RPMI7951 (cell line): ENCODE measurements around the gene DRC3. TPM values are rescaled to one million over a fixed set of nuclear protein-coding genes. Genes with fewer than 3 reads are reported as not detected.
"Not testable (repeated sequence)": the region's sequence is repeated elsewhere in the genome, so short reads cannot be mapped to it uniquely, and the experiment has no call there.

Experiments
- DNase-seq: peaks from one replicate; pipeline ENCODE4 v3.0.0-alpha.2; 2012; ENCODE audit warnings: low read depth
- total RNA-seq: library from RNA; depleted of rRNA; stranded (reverse); fragments of >200 nt; shearing (Covaris generic); gene quantifications from 2 replicates; pipeline ENCODE4 v1.2.3, GENCODE V29; 2014

Gene DRC3
- total RNA-seq, 1 experiment from 2014 or later, result 2.2 TPM

GRCh38 chr17:17941015-17941414 is 31.6 kb upstream of the DRC3 start:
- no peak for DNase-seq

GRCh38 chr17:17942846-17943245 is 29.8 kb upstream of the DRC3 start:
- DNase-seq, result peak; percentile 35

DNA sequence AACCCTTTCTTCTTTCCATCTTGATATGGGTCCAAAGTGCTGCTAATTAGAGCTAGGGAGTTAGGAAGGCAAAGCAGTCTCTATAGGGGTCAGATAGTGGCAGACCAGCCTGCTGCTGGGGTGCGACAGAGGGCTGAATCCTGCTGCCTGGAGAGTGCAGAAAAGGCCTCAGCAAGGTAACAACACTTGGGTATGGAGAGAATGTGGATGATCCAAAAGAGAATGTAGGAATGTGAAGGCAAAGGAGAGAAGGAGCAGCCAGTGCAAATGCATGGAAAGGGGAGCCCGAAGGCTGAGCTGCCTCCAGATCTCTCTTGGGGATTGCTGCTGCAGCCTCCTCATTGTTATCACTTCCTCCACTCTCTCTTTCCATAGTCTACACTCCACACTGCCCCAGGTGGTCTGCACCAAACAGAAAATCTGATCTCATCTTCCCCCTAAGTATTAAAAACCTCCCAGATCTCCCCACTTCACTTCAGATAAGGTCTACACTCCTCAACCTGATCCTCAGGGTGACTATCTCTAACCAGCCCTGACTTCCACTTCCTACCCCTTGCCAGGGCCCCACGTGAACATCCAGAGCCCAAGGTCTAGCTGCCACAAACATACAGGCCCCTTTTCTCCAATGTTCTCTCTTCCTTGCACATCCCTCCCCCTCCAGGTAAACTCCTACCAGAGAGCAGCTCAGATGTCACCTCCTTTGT is 29.2 kb upstream of the DRC3 start:
- no peak for DNase-seq

DNA sequence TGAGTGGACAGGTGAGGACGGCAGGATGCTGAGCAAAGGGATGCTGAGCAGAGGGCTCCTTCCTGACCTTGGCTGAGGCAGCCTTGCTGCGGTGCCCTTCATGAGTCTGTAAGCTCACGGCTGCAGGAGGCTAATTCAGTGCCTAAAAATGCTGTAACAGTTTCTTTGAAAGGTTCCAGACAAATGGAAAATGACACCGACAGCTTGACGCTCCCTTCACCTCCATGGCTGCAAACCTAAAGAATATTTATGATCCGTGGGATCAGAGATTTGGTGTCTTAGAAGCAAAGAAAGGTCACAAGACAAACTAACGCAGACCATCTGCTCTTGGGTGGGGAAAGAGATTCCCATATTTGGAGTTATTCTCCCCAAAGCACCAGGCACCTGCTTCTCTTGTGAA is 28.4 kb upstream of the DRC3 start:
- no peak for DNase-seq

DNA sequence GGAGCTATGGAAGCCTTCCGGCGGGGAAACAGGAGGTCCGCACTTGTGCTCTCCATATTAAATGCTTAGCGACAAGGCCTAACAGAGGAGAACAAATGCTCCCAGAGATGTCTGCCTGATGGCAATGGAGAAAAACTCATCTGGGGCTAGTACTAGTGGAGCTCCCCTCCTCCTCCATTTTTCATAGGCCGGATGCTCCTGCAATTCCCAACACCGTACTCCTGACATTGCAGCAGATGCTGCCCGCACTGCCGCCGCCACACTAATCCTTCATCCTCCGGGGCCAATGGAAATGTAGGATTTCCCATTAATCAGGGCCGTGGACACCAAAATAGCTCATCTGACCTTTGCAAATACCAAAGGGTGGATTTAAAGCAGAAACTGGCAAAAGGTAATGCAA is 27.9 kb upstream of the DRC3 start:
- no peak for DNase-seq

GRCh38 chr17:17946093-17946492 is 26.6 kb upstream of the DRC3 start:
- no peak for DNase-seq

DNA sequence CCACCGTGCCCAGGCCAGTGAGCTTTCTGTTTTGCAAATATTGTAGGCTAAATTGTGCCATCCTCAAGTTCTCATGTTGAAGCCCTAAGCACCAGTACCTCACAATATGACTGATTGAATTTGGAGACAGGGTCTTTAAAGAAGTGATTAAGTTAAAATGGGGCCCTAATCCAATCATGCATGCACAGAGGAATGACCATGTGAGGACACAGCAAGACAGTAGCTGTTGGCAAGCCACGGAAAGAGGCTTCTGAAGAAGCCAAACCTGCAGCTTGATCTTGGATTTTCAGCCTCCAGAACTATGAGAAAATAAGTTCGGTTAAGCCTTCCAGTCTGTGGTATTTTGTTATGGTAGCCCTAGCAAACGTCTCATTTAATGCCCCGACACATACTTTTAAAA is 25.4 kb upstream of the DRC3 start:
- no peak for DNase-seq

DNA sequence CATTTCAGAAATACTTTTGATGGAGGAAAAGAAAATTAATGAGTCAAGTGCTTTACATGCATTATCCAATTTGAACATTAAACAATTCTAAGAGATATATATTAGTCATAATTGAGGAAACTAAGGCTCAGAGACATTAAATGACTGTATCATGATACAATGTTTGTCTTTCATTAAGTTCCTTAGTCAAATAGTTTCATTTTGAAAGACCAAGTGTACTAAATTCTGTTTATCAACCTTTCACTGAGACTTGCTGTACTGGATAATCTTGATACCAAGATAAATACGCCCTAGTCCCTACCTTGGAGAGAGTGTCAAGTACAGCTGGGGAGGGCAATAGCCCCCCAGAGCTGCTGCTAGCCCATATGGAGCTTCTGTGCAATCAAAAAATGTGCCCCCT is 24.7 kb upstream of the DRC3 start:
- DNase-seq, result no peak

- DNase-seq, result no peak
Measured at GRCh38 chr17:17950347-17950746, 22.3 kb upstream of the DRC3 start.

DNA sequence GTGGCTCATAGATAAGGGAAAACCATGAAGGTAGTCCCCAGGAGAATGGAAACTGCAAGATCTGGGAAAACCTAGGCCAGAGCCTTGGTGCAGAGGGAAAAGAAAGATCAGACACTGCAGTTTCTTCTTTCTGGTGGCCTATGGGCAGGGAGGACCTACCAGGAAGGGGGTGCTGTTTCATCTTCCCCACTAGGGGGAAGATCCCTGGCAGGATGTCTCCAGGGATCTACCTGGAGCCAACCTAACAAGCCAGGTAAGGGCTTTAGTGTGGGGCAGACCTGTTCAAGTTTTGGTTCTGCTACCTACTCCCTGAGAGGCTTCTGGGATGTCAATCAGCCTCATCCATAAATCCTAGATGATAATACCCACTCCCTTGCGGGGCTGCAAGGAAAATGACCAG is 21.9 kb upstream of the DRC3 start:
- no peak for DNase-seq

- no peak for DNase-seq
Measured at GRCh38 chr17:17951524-17951923, 21.1 kb upstream of the DRC3 start.

- DNase-seq, result no peak
Measured at GRCh38 chr17:17952691-17953090, 20.0 kb upstream of the DRC3 start.

GRCh38 chr17:17954079-17954478 is 18.6 kb upstream of the DRC3 start:
- DNase-seq, result no peak

DNA sequence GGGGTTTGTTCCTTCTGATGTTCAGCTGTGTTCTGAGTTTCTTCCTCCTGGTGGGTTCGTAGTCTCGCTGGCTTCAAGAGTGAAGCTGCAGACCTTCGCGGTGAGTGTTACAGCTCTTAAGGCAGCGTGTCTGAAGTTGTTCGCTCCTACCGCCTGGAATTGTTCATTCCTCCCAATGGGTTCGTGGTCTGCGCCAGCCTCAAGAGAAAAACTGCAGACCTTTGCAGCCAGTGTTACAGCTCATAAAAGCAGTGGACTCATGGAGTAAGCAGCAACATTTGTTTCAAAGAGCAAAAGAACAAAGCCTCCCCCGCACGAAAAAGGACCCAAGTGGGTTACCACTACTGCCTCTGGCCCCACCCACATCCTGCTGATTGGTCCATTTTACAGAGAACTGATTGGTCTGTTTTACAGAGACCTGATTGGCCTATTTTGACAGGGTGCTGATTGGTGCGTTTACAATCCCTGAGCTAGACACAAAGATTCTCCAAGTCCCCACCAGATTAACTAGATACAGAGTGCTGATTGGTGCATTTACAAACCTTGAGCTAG is 16.8 kb upstream of the DRC3 start:
- DNase-seq, result not testable (repeated sequence)

DNA sequence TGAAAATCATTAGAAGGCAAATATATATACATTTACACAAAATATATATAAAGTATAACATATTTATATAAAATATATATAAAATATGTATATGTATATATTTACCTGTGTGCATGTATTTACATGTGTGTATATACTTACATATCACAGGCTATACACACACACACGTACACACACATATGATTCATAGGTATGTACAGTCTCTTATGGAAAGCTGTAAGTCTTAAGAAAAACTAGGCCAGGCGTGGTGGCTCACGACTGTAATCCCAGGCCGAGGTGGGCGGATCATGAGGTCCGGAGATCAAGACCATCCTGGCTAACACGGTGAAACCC is 15.1 kb upstream of the DRC3 start:
- DNase-seq, result no peak

- DNase-seq, result no peak
Measured at GRCh38 chr17:17958982-17959381, 13.7 kb upstream of the DRC3 start.

DNA sequence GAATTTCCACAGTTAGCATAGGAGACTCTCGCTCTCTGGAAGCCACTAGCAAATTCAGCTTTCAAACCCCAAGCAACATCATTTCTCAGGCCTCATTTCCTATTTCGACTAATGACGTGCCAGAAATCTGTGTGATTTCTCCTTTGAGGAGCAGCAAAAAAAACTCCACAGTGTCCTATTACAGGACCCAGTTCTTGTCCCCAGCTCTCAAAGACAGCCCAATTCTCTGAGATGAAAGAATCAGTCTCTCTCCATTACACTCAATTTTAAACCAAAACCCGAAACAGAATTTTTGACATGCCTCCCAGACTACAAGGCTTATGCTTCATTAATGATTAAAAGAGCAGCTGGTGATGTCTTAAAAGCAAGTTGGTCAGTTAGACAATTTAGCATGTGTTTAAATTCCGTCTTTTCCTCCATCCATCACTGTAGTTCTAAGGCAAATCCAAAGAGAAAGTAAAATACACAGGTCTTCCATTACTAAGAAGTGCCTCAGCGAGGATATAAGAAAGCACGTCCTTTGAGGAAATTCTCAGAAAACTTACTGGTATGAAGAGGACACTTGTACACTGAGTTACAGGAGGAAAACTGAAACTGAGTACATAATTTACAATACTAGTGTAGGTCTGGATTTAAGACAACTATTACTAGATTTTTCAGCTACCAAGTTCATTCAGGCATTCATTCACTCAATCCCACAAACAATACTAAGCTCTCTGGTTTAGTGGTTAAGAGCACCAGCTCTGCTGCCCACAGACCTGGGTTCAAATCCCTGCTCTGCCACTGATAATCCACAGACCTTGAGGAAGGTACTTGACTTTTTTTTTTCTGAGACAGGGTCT is 12.9 kb upstream of the DRC3 start:
- peak; percentile 52 for DNase-seq

GRCh38 chr17:17960500-17961030 is 12.1 kb upstream of the DRC3 start:
- no peak for DNase-seq

- no peak for DNase-seq
Measured at GRCh38 chr17:17963066-17963465, 9.6 kb upstream of the DRC3 start.

GRCh38 chr17:17963694-17964436 is 8.8 kb upstream of the DRC3 start:
- DNase-seq, result no peak

DNA sequence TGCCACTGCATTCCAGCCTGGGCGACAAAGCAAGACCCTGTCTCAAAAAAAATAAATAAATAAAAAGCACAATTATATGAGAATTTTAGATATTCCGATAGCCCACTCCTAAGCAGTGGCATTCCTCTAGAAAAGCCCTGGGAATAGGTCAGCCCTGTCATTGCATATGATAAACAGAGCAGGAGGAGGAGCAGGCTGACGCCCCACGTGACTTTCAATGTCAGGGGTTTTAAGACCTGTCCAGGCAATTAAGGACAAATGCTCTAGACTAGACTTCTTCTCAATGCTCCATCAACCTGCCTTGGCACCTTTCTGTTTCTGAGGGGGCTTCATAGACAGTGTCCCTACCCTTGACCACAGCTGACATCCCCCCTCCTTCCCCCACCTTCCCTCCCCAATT is 8.0 kb upstream of the DRC3 start:
- no peak for DNase-seq

- no peak for DNase-seq
Measured at GRCh38 chr17:17965152-17965721, 7.4 kb upstream of the DRC3 start.
